Smooth muscle cell (in vitro differentiated cells): ENCODE results near the gene DGKB. TPM values are rescaled to one million over a fixed set of nuclear protein-coding genes. Genes with fewer than 3 reads are reported as not detected.
"Not testable (repeated sequence)": the region's sequence is repeated elsewhere in the genome, so short reads cannot be mapped to it uniquely, and the experiment has no call there.

Experiments
- DNase-seq: peaks from one replicate; lab custom pipeline; 2025; ENCODE audit not compliant: unreplicated experiment; lab: John Stamatoyannopoulos, UW
- H2AFZ ChIP-seq: fragments of 200-600 bp; sonication (generic); 2 replicates; pipeline ENCODE4 v1.6.0; 2016; ENCODE audit warnings: antibody characterized with exemption, low read depth, mild to moderate bottlenecking
- H3F3A ChIP-seq: fragments of 200-600 bp; sonication (generic); 2 replicates; pipeline ENCODE4 v1.6.0; 2017; ENCODE audit warnings: antibody characterized with exemption, low read depth
- H3K27ac ChIP-seq: fragments of 200-600 bp; sonication (generic); 2 replicates; pipeline ENCODE4 v1.5.1; 2016; ENCODE audit warnings: low read depth, mild to moderate bottlenecking
- H3K27me3 ChIP-seq: fragments of 200-600 bp; sonication (generic); 2 replicates; pipeline ENCODE4 v1.6.1; 2016; ENCODE audit warnings: low read depth, mild to moderate bottlenecking
- H3K36me3 ChIP-seq: fragments of 200-600 bp; sonication (generic); 2 replicates; pipeline ENCODE4 v1.5.1; 2016; ENCODE audit warnings: low read depth
- H3K4me1 ChIP-seq: fragments of 200-600 bp; sonication (generic); 2 replicates; pipeline ENCODE4 v1.5.1; 2016; ENCODE audit warnings: low read depth
- H3K4me2 ChIP-seq: fragments of 200-600 bp; sonication (generic); 2 replicates; pipeline ENCODE4 v1.6.0; 2016; ENCODE audit warnings: mild to moderate bottlenecking
- H3K4me3 ChIP-seq: fragments of 200-600 bp; sonication (generic); 2 replicates; pipeline ENCODE4 v1.5.1; 2016; ENCODE audit warnings: mild to moderate bottlenecking
- H3K79me2 ChIP-seq: fragments of 200-600 bp; sonication (generic); 2 replicates; pipeline ENCODE4 v1.6.0; 2016; ENCODE audit warnings: low read depth, mild to moderate bottlenecking
- H3K9ac ChIP-seq: fragments of 200-600 bp; sonication (generic); 2 replicates; pipeline ENCODE4 v1.6.0; 2016; ENCODE audit warnings: low read depth
- H3K9me3 ChIP-seq: fragments of 200-600 bp; sonication (generic); replicated peaks from 2 replicates; pipeline ENCODE4 v1.5.1; 2016; ENCODE audit warnings: low read depth
- H4K20me1 ChIP-seq: fragments of 200-600 bp; sonication (generic); 2 replicates; pipeline ENCODE4 v1.6.0; 2016; ENCODE audit warnings: low read depth
- WGBS: methylation state at CpG from one replicate; pipeline ENCODE4 v1.1.7; 2016; ENCODE audit warnings: low lambda C conversion rate; 5-methylcytosine and 5-hydroxymethylcytosine counted together
- polyA plus RNA-seq: library from polyadenylated mRNA; unstranded; fragments of >200 nt; fragmentation: Nextera tagmentation; extraction: Ambion mirVana; gene quantifications from 2 replicates; pipeline ENCODE4 v1.2.1, GENCODE V29; 2016
- total RNA-seq: library from RNA; depleted of rRNA; stranded (reverse); fragments of >200 nt; gene quantifications from 2 replicates; pipeline ENCODE4 v1.2.3, GENCODE V29; 2014
- TF ChIP-seq, protein P1 (sequence below): fragments of 200-600 bp; sonication (generic); IDR thresholded peaks from 2 replicates; pipeline ENCODE4 v1.5.1; 2017; ENCODE audit warnings: borderline replicate concordance, mild to moderate bottlenecking, antibody characterized with exemption; ENCODE audit not compliant: insufficient read depth, poor library complexity, severe bottlenecking

The DGKB gene
- total and polyA plus RNA-seq, 2 experiments from 2014 or later, result not detected

DNA sequence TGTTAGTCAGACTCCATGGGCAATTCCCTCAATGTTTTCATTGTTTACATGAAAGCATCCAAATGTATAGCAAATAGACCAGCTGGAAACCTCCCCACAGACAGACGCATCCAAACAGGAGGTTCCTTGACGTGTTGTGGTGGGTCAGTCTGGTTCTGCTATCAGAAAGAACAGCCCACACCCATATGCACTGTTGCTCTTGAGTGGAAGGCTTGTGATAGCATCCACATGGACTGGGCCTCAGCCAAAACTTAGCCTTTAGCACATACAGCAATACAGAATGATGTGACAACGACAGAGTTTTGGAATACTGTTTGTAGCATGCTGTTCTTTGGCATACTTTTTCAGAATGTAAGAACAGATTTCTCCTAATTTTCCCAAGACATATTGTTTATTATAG, 613.9 kb downstream of the DGKB start:
- no peaks in the 10 kb centered on the region for H3F3A ChIP-seq
- H3K4me1 ChIP-seq, result no peaks in the 10 kb centered on the region
- H3K9ac ChIP-seq, result no peak overlapping the region
- no peak overlapping the region for H3K4me3 ChIP-seq
- H3K27ac ChIP-seq, result no peak overlapping the region
- H3K36me3 ChIP-seq, result no peaks in the 10 kb centered on the region
- H3K4me2 ChIP-seq, result no peak overlapping the region
- peak overlapping the region; percentile 5 for H2AFZ ChIP-seq
- TF ChIP-seq, protein P1, sequence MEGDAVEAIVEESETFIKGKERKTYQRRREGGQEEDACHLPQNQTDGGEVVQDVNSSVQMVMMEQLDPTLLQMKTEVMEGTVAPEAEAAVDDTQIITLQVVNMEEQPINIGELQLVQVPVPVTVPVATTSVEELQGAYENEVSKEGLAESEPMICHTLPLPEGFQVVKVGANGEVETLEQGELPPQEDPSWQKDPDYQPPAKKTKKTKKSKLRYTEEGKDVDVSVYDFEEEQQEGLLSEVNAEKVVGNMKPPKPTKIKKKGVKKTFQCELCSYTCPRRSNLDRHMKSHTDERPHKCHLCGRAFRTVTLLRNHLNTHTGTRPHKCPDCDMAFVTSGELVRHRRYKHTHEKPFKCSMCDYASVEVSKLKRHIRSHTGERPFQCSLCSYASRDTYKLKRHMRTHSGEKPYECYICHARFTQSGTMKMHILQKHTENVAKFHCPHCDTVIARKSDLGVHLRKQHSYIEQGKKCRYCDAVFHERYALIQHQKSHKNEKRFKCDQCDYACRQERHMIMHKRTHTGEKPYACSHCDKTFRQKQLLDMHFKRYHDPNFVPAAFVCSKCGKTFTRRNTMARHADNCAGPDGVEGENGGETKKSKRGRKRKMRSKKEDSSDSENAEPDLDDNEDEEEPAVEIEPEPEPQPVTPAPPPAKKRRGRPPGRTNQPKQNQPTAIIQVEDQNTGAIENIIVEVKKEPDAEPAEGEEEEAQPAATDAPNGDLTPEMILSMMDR, result no peak
- no peaks in the 10 kb centered on the region for H3K27me3 ChIP-seq
- no peak for DNase-seq
- WGBS, result 65% methylated on average over 3 of the region's 3 CpGs
- H4K20me1 ChIP-seq, result no peaks in the 10 kb centered on the region
- H3K9me3 ChIP-seq, result no peaks in the 10 kb centered on the region
- no peaks in the 10 kb centered on the region for H3K79me2 ChIP-seq

DNA sequence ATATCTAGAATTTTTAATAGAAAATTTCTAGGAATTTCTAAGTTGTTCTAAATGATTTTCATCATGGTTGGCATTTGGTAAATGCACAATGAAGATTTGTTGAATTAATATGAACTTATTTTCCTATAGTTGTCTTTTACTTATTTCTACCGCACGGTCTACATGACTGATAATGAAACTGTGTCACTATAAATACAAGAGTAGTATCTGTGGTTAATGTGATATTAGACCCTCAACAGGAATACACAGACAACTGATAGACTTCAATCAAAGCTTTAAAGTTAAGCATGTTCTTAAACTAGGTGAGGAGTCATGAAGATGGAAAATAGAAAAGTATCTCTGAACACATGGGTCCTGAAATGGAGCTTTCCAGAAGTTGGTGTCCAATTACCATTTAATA, 615.2 kb downstream of the DGKB start:
- DNase-seq, result no peak
- Histone ChIP-seq H3K4me3 (no peak overlapping the region), H3K4me2 (no peak overlapping the region), H3K79me2 (no peaks in the 10 kb centered on the region), H2AFZ (no peak overlapping the region), H3K27me3 (no peaks in the 10 kb centered on the region), H3K4me1 (no peaks in the 10 kb centered on the region), H4K20me1 (no peaks in the 10 kb centered on the region), H3F3A (no peaks in the 10 kb centered on the region), H3K27ac (no peak overlapping the region), H3K9me3 (no peaks in the 10 kb centered on the region), H3K9ac (no peak overlapping the region), H3K36me3 (no peaks in the 10 kb centered on the region)
- TF ChIP-seq, protein P1, result no peak
- 98% methylated on average over 2 of the region's 2 CpGs for WGBS

DNA sequence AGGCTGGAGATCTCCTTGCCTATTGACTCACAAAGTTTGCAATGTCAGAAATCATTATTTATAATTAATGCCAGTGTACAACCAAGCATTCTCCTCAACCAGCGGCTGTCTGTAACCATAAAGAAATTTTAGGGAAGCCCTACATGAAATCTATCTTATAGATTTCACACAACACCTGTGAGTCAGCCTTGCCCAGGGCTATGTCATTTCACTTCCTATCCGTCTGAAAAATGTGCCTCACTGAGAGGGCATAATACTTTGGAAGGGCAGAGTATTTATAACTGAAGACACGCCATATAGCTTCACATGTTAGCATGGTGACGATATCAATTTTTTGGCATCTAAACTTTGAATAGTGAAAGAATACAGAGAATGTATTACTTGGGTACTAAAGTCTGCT, 616.5 kb downstream of the DGKB start:
- no peaks in the 10 kb centered on the region for H3K9me3 ChIP-seq
- H3K4me1 ChIP-seq, result no peaks in the 10 kb centered on the region
- H3K9ac ChIP-seq, result no peak overlapping the region
- no peak overlapping the region for H3K4me2 ChIP-seq
- DNase-seq, result no peak
- H4K20me1 ChIP-seq, result no peaks in the 10 kb centered on the region
- H2AFZ ChIP-seq, result no peak overlapping the region
- 62% methylated on average over 4 of the region's 4 CpGs for WGBS
- H3K36me3 ChIP-seq, result no peaks in the 10 kb centered on the region
- H3K4me3 ChIP-seq, result no peak overlapping the region
- H3K27me3 ChIP-seq, result no peaks in the 10 kb centered on the region
- H3F3A ChIP-seq, result no peaks in the 10 kb centered on the region
- H3K79me2 ChIP-seq, result no peaks in the 10 kb centered on the region
- no peak overlapping the region for H3K27ac ChIP-seq
- TF ChIP-seq, protein P1, result no peak

DNA sequence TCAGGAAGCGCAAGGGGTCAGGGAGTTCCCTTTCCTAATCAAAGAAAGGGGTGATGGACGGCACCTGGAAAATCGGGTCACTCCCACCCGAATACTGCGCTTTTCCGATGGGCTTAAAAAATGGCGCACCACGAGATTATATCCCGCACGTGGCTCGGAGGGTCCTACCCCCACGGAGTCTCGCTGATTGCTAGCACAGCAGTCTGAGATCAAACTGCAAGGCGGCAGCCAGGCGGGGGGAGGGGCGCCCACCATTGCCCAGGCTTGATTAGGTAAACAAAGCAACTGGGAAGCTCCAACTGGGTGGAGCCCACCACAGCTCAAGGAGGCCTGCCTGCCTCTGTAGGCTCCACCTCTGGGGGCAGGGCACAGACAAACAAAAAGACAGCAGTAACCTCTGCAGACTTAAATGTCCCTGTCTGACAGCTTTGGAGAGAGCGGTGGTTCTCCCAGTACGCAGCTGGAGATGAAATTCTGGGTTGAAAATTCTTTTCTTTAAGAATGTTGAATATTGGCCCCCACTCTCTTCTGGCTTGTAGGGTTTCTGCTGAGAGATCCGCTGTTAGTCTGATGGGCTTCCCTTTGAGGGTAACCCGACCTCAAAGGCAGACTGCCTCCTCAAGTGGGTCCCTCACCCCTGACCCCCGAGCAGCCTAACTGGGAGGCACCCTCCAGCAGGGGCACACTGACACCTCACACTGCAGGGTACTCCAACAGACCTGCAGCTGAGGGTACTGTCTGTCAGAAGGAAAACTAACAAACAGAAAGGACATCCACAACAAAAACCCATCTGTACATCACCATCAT, 623.3 kb downstream of the DGKB start:
- not testable (repeated sequence) for H3K27ac ChIP-seq, H3K9ac ChIP-seq, H3F3A ChIP-seq, H3K27me3 ChIP-seq, H4K20me1 ChIP-seq, DNase-seq, H3K36me3 ChIP-seq, H3K79me2 ChIP-seq, H3K9me3 ChIP-seq
- Histone ChIP-seq H3K4me2 (peak overlapping the region; percentile 81), H3K4me3 (peak overlapping the region; percentile 48), H2AFZ (peak overlapping the region; percentile 85), H3K4me1 (peaks cover 18% of the 10 kb centered on the region)
- WGBS, result 23% methylated on average over 21 of the region's 21 CpGs
